HFFc6 (cell line): ENCODE results near the gene PTPMT1. TPM values are rescaled to one million over a fixed set of nuclear protein-coding genes. Genes with fewer than 3 reads are reported as not detected.

ENCODE experiments used
- DNase-seq: peaks from one replicate; pipeline ENCODE4 v3.0.0-alpha.2; 2018
- H3K27ac Mint-ChIP-seq: 2 replicates; pipeline ENCODE4 v1.8.0; 2020; ENCODE audit warnings: mild to moderate bottlenecking, mixed read lengths
- H3K27me3 Mint-ChIP-seq: 2 replicates; pipeline ENCODE4 v1.8.0; 2021; ENCODE audit warnings: mild to moderate bottlenecking, moderate library complexity, mixed read lengths; ENCODE audit not compliant: insufficient read depth
- H3K36me3 Mint-ChIP-seq: 2 replicates; pipeline ENCODE4 v1.8.0; 2021; ENCODE audit warnings: low read depth, mixed read lengths
- H3K4me1 Mint-ChIP-seq: 2 replicates; pipeline ENCODE4 v1.8.0; 2020; ENCODE audit warnings: low read depth, mixed read lengths
- H3K4me3 Mint-ChIP-seq: 2 replicates; pipeline ENCODE4 v1.8.0; 2020; ENCODE audit warnings: mild to moderate bottlenecking, moderate library complexity, mixed read lengths
- H3K9me3 Mint-ChIP-seq: 2 replicates; pipeline ENCODE4 v1.8.0; 2020; ENCODE audit warnings: mild to moderate bottlenecking, mixed read lengths
- CTCF ChIP-seq: fragments of 200-600 bp; sonication (generic); IDR thresholded peaks from 2 replicates; pipeline ENCODE4 v1.5.0; 2021; ENCODE audit warnings: antibody characterized with exemption, mild to moderate bottlenecking
- long read RNA-seq: library from polyadenylated mRNA; unstranded; transcript quantifications from one replicate; pipeline ENCODE4 v2.0.0, GENCODE V29; 2019
- total RNA-seq, 6 experiments: library from RNA; stranded (reverse); fragmentation: NEBNext Ultra II Directional; extraction: Animal tissue kit (Norgen Biotek cat#: 25700); gene quantifications; 2 replicates in 1 of 6; 3 replicates in 5 of 6; pipeline ENCODE4 v1.2.3, GENCODE V29; 2021

Gene PTPMT1
- 10 to 100 TPM; 51.8 to 64.2 (median 54.5) TPM for total RNA-seq
- long read RNA-seq, transcript PTPMT1-201 (3 exons, 928 nt): minor isoform, 11 of 98 reads
- long read RNA-seq, transcript PTPMT1-203 (2 exons, 1,014 nt): minor isoform, 6 of 98 reads
- long read RNA-seq, transcript PTPMT1-202 (4 exons, 768 nt): major isoform, 62 of 98 reads
- long read RNA-seq, transcript PTPMT1-205 (3 exons, 1,611 nt): minor isoform, 17 of 98 reads
- long read RNA-seq, partial matches to known transcripts: 2 of 98 reads
- long read RNA-seq, other reads (novel, unspliced or antisense): 0 of 98 reads

DNA sequence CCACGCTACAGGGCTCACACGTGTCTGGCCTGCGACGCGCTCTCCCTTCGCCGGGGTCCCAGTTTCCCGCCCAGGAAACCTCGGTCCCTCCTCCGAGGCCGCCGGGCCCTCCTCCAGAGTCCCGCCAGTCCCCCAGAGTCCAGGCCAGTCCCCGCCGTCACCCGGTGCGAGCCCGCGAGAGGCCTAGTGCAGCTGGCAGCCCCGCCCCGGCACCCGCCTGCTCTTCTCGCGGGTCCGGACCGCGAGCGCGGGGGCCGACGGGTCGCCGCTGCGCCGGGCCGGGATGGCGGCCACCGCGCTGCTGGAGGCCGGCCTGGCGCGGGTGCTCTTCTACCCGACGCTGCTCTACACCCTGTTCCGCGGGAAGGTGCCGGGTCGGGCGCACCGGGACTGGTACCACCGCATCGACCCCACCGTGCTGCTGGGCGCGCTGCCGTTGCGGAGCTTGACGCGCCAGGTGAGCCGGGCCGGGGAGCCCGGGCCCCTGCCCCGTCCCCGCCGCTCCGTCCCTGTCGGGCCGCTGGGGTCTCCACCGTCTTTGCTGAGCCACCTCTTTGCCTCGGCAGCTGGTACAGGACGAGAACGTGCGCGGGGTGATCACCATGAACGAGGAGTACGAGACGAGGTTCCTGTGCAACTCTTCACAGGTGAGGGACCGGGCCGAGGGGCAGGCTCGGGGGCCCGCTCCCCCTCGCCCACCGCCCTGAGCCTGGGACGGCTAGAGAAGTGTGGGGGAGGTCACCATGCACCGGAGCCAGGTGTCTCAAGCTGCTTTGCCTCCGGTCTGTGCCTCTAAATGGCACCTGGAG, at the start of gene PTPMT1:
Gene PTPMT1, plus strand, starts transcription at position 260 of the 809 bp plus-strand sequence. Its CDS starts 24 bp downstream, at position 284.
- Mint-ChIP-seq H3K36me3 (peaks cover 6% of the 10 kb centered on the region; the same call in 1 of the 2 replicates), H3K4me3 (peak within 1 kb of the TSS; percentile 87), H3K9me3 (no peaks in the 10 kb centered on the region), H3K27ac (peak within 1 kb of the TSS; percentile 65), H3K27me3 (no peaks in the 10 kb centered on the region; the same call in 1 of the 2 replicates), H3K4me1 (peaks cover 8% of the 10 kb centered on the region)
- peak; percentile 67 for DNase-seq
- TF ChIP-seq CTCF: no peak

- no peak for DNase-seq
- H3K27me3 Mint-ChIP-seq: no peaks in the 10 kb centered on the region; the same call in 1 of the 2 replicates
- no peak overlapping the region for H3K4me3 Mint-ChIP-seq
- H3K36me3 Mint-ChIP-seq: peaks cover 5% of the 10 kb centered on the region
- peaks cover 78% of the 10 kb centered on the region for H3K4me1 Mint-ChIP-seq
- TF ChIP-seq CTCF: no peak
- H3K27ac Mint-ChIP-seq: peak overlapping the region; percentile 79
- H3K9me3 Mint-ChIP-seq: no peaks in the 10 kb centered on the region
These were observed 49.2 kb upstream of the PTPMT1 start for GRCh38 chr11:47516155-47516554.

DNA sequence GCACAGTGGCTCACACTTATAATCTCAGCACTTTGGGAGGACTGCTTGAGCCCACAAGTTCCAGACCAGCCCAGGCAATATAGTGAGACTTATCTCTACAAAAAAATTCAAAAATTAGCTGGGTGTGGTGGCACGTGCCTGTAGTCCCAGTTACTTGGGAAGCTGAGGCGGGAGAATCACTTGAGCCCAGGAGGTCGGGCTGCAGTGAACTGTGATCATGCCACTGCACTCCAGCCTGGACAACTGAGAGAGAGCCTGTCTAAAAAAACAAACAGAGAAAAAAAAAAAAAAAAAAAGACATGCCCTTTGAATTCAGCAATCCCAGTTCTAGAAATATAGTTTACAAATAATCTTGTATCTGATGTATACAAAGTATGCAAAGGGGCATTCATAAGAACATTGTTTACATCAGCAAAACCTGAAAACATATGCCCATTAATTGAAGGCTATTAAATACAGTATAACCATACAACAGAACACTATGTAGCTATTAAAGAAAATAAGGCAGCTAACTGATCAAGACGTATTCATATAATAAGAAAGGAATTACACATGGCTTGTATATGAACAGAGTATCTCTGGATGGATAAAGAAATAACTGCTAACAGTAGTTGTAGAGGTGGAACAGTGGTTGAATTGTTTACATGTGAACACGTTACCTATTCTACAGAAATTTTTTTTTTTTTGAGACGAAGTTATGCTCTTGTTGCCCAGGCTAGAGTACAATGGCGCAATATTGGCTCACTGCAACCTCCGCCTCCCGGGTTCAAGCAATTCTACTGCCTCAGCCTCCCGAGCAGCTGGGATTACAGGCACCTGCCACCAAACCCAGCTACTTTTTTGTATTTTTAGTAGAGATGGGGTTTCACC, 48.2 kb upstream of the PTPMT1 start:
- Mint-ChIP-seq H3K27ac (peak overlapping the region; percentile 79; the same call in 1 of the 2 replicates), H3K27me3 (no peaks in the 10 kb centered on the region; the same call in 1 of the 2 replicates), H3K4me3 (no peak overlapping the region), H3K36me3 (peaks cover 5% of the 10 kb centered on the region), H3K4me1 (peaks cover 68% of the 10 kb centered on the region), H3K9me3 (no peaks in the 10 kb centered on the region)
- TF ChIP-seq CTCF: no peak
- no peak for DNase-seq

GRCh38 chr11:47518212-47518964, 47.0 kb upstream of the PTPMT1 start:
- peaks cover 5% of the 10 kb centered on the region for H3K36me3 Mint-ChIP-seq
- H3K27me3 Mint-ChIP-seq: no peaks in the 10 kb centered on the region; the same call in 1 of the 2 replicates
- TF ChIP-seq CTCF: no peak
- H3K9me3 Mint-ChIP-seq: no peaks in the 10 kb centered on the region
- no peak overlapping the region for H3K4me3 Mint-ChIP-seq
- H3K27ac Mint-ChIP-seq: peak overlapping the region; percentile 32; the same call in 1 of the 2 replicates
- no peak for DNase-seq
- peaks cover 64% of the 10 kb centered on the region for H3K4me1 Mint-ChIP-seq
